Adrenal gland (tissue), 12 donors: ENCODE measurements around the gene PTGIR. TPM values are rescaled to one million over a fixed set of nuclear protein-coding genes. Genes with fewer than 3 reads are reported as not detected.

Experiments
- DNase-seq, 7 donors: peaks; one replicate each; pipeline ENCODE4 v3.0.0-alpha.2; 2019 to 2020
- H3K27ac ChIP-seq, 5 donors: fragments of 200-600 bp; sonication (generic) in 4 of 5; 1 replicate in 3 of 5; 2 replicates in 2 of 5; pipeline versions ENCODE4 v1.5.1 to v1.8.0; 2016 to 2020; ENCODE audit warnings: mild to moderate bottlenecking in 1 of 5
- H3K27me3 ChIP-seq: fragments of 200-600 bp; 2 replicates; pipeline ENCODE4 v1.8.0; 2021
- H3K36me3 ChIP-seq, 2 donors: fragments of 200-600 bp; replicated peaks in 1 of 2; 1 replicate in 1 of 2; 2 replicates in 1 of 2; pipeline versions ENCODE4 v1.5.1 to v1.8.0; 2018 to 2022
- H3K4me1 ChIP-seq, 2 donors: fragments of 200-600 bp; replicated peaks in 1 of 2; 1 replicate in 1 of 2; 2 replicates in 1 of 2; pipeline versions ENCODE4 v1.5.1 to v1.8.0; 2018 to 2021
- H3K4me3 ChIP-seq, 4 donors: fragments of 200-600 bp; sonication (generic) in 3 of 4; one replicate each; pipeline ENCODE4 v1.5.1; 2016 to 2018
- H3K9me3 ChIP-seq, 3 donors: fragments of 200-600 bp; sonication (generic) in 1 of 3; replicated peaks in 1 of 3; 1 replicate in 2 of 3; 2 replicates in 1 of 3; pipeline versions ENCODE4 v1.5.1 to v1.8.0; 2016 to 2021
- POLR2A ChIP-seq, 2 donors: fragments of 450-650 bp; IDR thresholded peaks; one replicate each; pipeline ENCODE4 v1.6.1; 2017; ENCODE audit warnings: antibody characterized with exemption in 2 of 2, mild to moderate bottlenecking in 2 of 2, moderate library complexity in 1 of 2
- WGBS, 4 donors: extraction: QIAGEN DNeasy Blood & Tissue Kit in 2 of 4; methylation state at CpG; one replicate each; pipeline versions ENCODE4 v1.1.5 to v1.1.7; 2013 to 2017; 5-methylcytosine and 5-hydroxymethylcytosine counted together
- intact Hi-C, 2 donors: fragments of 100-400 bp; cut with DNase I; formaldehyde crosslinking; loops; one replicate each; pipeline versions ENCODE4 v1.14.1 to v1.15.0; 2022 to 2023
- polyA plus RNA-seq, 3 donors: library from polyadenylated mRNA; stranded (reverse); fragments of 200-250 nt in 2 of 3; fragments of 350-450 nt in 1 of 3; fragmentation: Illumina TruSeq in 1 of 3; extraction: RNeasy Lipid Tissue Mini Kit (QIAGEN cat#74804) in 1 of 3; gene quantifications; one replicate each; pipeline ENCODE4 v1.2.3, GENCODE V29; 2013 to 2014
- total RNA-seq, 9 donors: library from RNA; depleted of rRNA in 4 of 9; stranded (reverse); fragments of >200 nt in 4 of 9; fragments of 120-200 nt in 1 of 9; fragmentation: NEBNext Ultra II Directional in 1 of 9; extraction: Animal tissue kit (Norgen Biotek cat#: 25700) in 1 of 9; gene quantifications; one replicate each; pipeline versions ENCODE4 v1.1.0 to v1.2.4, GENCODE V29; 2013 to 2023
- TF ChIP-seq, protein P1 (sequence below), 6 experiments: fragments of 450-650 bp in 4 of 6; fragments of 200-600 bp in 2 of 6; sonication (generic) in 1 of 6; IDR thresholded peaks; 1 replicate in 5 of 6; 2 replicates in 1 of 6; pipeline versions ENCODE4 v1.5.1 to v1.8.0; 2016 to 2021; ENCODE audit warnings: antibody characterized with exemption in 6 of 6, mild to moderate bottlenecking in 2 of 6, moderate library complexity in 1 of 6
- donor health status: healthy with polysubstance abuse.
- donor health status: Bipolar disorder and iron deficiency.
- donor health status: DM: yes; HTN: yes; CAD: no.
- donor health status: DM: no; HTN: no; CAD: no.
- donor health status: DM: no; HTN: no; CAD: no.
- donor health status: DM: yes; HTN: yes; CAD: no.

PTGIR gene
- total and polyA plus RNA-seq, 12 donors = 0.94 to 24.8 (median 9.8) TPM

- Histone ChIP-seq H3K27ac (no peak overlapping the region), H3K9me3 (peaks cover 0 to 3% (median 0%) of the 10 kb centered on the region in 3 donors), H3K4me3 (no peak overlapping the region), H3K36me3 (no peaks in the 10 kb centered on the region), H3K4me1 (no peaks in the 10 kb centered on the region), H3K27me3 (no peaks in the 10 kb centered on the region)
- 77 to 89% (median 87%) methylated on average over 3 of the region's 3 CpGs for WGBS, 4 donors
- intact Hi-C loops = no loop called here
- TF ChIP-seq, protein P1, sequence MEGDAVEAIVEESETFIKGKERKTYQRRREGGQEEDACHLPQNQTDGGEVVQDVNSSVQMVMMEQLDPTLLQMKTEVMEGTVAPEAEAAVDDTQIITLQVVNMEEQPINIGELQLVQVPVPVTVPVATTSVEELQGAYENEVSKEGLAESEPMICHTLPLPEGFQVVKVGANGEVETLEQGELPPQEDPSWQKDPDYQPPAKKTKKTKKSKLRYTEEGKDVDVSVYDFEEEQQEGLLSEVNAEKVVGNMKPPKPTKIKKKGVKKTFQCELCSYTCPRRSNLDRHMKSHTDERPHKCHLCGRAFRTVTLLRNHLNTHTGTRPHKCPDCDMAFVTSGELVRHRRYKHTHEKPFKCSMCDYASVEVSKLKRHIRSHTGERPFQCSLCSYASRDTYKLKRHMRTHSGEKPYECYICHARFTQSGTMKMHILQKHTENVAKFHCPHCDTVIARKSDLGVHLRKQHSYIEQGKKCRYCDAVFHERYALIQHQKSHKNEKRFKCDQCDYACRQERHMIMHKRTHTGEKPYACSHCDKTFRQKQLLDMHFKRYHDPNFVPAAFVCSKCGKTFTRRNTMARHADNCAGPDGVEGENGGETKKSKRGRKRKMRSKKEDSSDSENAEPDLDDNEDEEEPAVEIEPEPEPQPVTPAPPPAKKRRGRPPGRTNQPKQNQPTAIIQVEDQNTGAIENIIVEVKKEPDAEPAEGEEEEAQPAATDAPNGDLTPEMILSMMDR (IDR thresholded peaks at IDR 0.05) = no peak
- TF ChIP-seq POLR2A (IDR thresholded peaks at IDR 0.05) = no peak
- peak in 1 of 7 donors; percentile 27 for DNase-seq
Observed at GRCh38 chr19:46587861-46588260, 37.0 kb downstream of the PTGIR start.

DNA sequence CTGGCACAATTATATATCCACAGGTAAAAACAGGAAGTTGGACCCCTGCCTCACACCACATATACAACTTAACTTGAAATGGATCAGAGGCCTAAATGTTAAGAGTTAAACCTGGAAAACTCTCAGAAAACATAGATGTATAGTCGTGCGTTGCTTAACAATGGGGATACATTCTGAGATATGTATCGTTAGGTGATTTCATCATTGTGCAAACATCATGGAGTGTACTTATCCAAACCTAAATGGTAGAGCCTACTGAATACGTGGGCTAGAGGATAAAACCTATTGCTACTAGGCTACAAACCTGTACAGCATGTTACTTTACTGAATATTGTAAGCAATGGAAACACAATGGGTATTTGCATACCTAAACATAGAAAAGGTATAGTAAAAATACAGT, 38.6 kb downstream of the PTGIR start:
- no peak for DNase-seq
- Histone ChIP-seq H3K9me3 (peaks cover 0 to 3% (median 0%) of the 10 kb centered on the region in 3 donors), H3K27ac (no peak overlapping the region), H3K27me3 (no peaks in the 10 kb centered on the region), H3K4me3 (no peak overlapping the region), H3K36me3 (no peaks in the 10 kb centered on the region), H3K4me1 (no peaks in the 10 kb centered on the region)
- TF ChIP-seq POLR2A (IDR thresholded peaks at IDR 0.05) = no peak
- TF ChIP-seq, protein P1 (IDR thresholded peaks at IDR 0.05) = no peak
- intact Hi-C loops = no loop called here
- WGBS, 4 donors = 90 to 95% (median 91%) methylated on average over 4 of the region's 4 CpGs

GRCh38 chr19:46585539-46585938, 39.4 kb downstream of the PTGIR start:
- peaks cover 0 to 3% (median 0%) of the 10 kb centered on the region in 3 donors for H3K9me3 ChIP-seq
- no peak overlapping the region for H3K4me3 ChIP-seq
- H3K36me3 ChIP-seq = no peaks in the 10 kb centered on the region
- no peak overlapping the region for H3K27ac ChIP-seq
- no peaks in the 10 kb centered on the region for H3K4me1 ChIP-seq
- TF ChIP-seq, protein P1 (IDR thresholded peaks at IDR 0.05) = no peak
- TF ChIP-seq POLR2A (IDR thresholded peaks at IDR 0.05) = no peak
- 82 to 97% (median 91%) methylated on average over 1 of the region's 1 CpG for WGBS, 4 donors
- no peaks in the 10 kb centered on the region for H3K27me3 ChIP-seq
- no peak for DNase-seq
- intact Hi-C loops = no loop called here

DNA sequence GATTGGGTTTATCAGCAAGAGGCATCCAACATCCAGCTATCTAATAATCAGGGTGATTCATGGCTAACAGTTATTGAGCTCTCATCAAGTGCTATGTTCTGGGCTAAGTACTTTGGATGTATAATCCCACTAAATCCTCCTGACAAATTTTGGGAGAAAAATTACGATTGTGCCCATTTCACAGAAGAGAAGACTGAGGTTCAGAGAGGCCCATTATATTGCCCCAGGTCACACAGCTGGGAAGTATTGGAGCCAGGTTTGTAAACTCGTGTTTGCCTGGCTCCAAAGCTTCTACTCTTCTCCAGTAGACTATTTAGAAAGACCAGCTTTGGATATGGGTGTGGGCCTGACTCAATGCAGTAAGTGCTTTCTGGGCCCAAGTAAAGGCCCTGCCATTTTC, 44.6 kb downstream of the PTGIR start:
- intact Hi-C loops = no loop called here
- Histone ChIP-seq H3K9me3 (no peaks in the 10 kb centered on the region), H3K4me3 (no peak overlapping the region), H3K36me3 (no peaks in the 10 kb centered on the region), H3K4me1 (no peaks in the 10 kb centered on the region), H3K27me3 (no peaks in the 10 kb centered on the region), H3K27ac (no peak overlapping the region)
- WGBS, 4 donors = 84 to 87% (median 86%) methylated on average over 2 of the region's 2 CpGs
- DNase-seq = no peak
- TF ChIP-seq POLR2A (IDR thresholded peaks at IDR 0.05) = no peak
- TF ChIP-seq, protein P1 (IDR thresholded peaks at IDR 0.05) = no peak
